ENCODE results near the gene DNMT1. TPM values are rescaled to one million over a fixed set of nuclear protein-coding genes. Genes with fewer than 3 reads are reported as not detected.

DNMT1 gene
- polyA plus RNA-seq, 3 donors, result 17.6 to 72.5 (median 19.0) TPM

DNA sequence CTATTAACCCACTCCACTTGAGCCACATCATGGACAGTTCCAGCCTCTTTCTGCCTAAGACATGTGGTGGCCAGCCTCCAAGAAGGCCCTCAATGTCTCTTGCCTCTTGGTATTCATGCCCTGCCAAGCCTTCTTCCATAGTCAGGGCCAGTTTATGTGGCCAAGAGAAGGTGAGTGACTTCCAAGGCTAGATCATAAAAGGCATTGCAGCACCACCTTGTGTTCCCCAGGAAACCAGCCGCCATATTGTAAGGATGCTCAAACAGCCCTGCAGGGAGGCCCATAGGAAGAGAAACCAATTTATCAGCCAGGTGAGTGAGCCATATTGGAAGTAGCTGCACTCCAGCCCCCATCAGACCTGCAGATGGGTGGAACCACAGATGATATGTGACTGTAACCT, 12.3 kb upstream of the DNMT1 start:
- 100% methylated on average over 1 of the region's 1 CpG for WGBS (ENCODE audit: insufficient coverage)

DNA sequence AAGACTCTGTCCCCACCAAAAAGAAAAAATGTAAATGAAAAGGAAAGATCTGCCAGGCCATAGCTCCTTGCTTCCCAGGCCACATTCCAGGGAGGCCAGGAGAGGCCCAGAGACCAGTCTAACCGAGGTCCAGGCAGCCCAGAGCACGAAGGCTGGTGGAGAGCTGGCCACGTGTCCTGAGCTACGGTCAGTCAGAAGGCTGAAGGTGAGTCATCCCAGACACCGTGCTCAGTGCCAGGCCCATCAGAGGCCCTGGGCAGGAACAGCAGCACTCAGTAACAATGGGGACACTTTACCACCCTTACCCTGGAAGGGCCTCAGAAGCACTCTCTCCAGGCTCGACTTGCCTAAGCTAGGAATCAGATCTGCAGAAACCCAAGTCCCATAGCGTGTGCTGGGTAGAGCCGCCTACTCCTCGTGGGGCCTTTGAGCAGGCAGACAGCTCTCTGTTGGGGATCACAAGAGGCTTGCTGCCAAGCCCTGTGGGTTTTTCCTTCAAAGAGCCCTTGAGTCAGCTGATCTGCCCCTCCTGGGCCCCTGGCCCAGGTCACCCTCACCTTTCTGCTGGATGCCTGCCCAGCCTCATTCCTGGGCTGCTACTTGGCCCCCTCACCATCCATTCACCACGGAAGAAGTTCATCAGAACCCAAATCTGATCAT, 11.6 kb upstream of the DNMT1 start:
- peak in 1 of 3 donors; percentile 26 for DNase-seq
- TF ChIP-seq, protein P1, sequence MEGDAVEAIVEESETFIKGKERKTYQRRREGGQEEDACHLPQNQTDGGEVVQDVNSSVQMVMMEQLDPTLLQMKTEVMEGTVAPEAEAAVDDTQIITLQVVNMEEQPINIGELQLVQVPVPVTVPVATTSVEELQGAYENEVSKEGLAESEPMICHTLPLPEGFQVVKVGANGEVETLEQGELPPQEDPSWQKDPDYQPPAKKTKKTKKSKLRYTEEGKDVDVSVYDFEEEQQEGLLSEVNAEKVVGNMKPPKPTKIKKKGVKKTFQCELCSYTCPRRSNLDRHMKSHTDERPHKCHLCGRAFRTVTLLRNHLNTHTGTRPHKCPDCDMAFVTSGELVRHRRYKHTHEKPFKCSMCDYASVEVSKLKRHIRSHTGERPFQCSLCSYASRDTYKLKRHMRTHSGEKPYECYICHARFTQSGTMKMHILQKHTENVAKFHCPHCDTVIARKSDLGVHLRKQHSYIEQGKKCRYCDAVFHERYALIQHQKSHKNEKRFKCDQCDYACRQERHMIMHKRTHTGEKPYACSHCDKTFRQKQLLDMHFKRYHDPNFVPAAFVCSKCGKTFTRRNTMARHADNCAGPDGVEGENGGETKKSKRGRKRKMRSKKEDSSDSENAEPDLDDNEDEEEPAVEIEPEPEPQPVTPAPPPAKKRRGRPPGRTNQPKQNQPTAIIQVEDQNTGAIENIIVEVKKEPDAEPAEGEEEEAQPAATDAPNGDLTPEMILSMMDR (IDR thresholded peaks at IDR 0.05), result no peak
- H3K27me3 Mint-ChIP-seq (ENCODE audit: low read depth in 3 of 3), result peaks cover 0 to 6% (median 6%) of the 10 kb centered on the region in 3 donors
- no peak overlapping the region for H3K27ac ChIP-seq (ENCODE audit: low read depth in 1 of 2, low read length in 2 of 2)
- peaks cover 27% of the 10 kb centered on the region for H3K4me1 Mint-ChIP-seq
- no peak overlapping the region for H3K4me3 Mint-ChIP-seq
- no peak overlapping the region for H2AFZ ChIP-seq (ENCODE audit: insufficient read depth, low read depth, low read length, poor library complexity, severe bottlenecking)
- H3K36me3 ChIP-seq (replicated peaks in 1 of 2; ENCODE audit: control insufficient read depth in 1 of 2, insufficient read depth in 2 of 2, low read length in 2 of 2), result no peaks in the 10 kb centered on the region
- H3K4me1 ChIP-seq (ENCODE audit: control insufficient read depth in 1 of 2, insufficient read depth in 2 of 2, low read length in 2 of 2), result peaks cover 28% of the 10 kb centered on the region in 2 donors
- H3K27ac Mint-ChIP-seq, result no peak overlapping the region
- WGBS (ENCODE audit: insufficient coverage), result 97% methylated on average over 10 of the region's 10 CpGs
- no peak overlapping the region for H3K9ac ChIP-seq (ENCODE audit: insufficient read depth, low read length, poor library complexity, severe bottlenecking)
- intact Hi-C loops (cut with micrococcal nuclease), result no loop called here
- no peak overlapping the region for H3K4me3 ChIP-seq (replicated peaks in 1 of 3; ENCODE audit: low read depth in 2 of 3, low read length in 3 of 3)
- H3K9me3 Mint-ChIP-seq, result peaks cover 5 to 11% (median 8%) of the 10 kb centered on the region in 7 donors
- peaks cover 0 to 3% of the 10 kb centered on the region in 2 donors for H3K36me3 Mint-ChIP-seq
- no peaks in the 10 kb centered on the region for H3K27me3 ChIP-seq (ENCODE audit: control insufficient read depth in 2 of 2, insufficient read depth in 2 of 2, low read length in 2 of 2)
- H3K4me2 ChIP-seq (replicated peaks; ENCODE audit: extremely low read depth, low read length, poor library complexity, severe bottlenecking), result no peak overlapping the region
- H3K79me2 ChIP-seq (ENCODE audit: insufficient read depth, low read length), result no peaks in the 10 kb centered on the region
- H3K9me3 ChIP-seq (replicated peaks in 1 of 2; ENCODE audit: control insufficient read depth in 1 of 2, insufficient read depth in 1 of 2, low read length in 2 of 2), result peaks cover 4 to 7% of the 10 kb centered on the region in 2 donors
- H4K20me1 ChIP-seq (ENCODE audit: insufficient read depth, low read length), result no peaks in the 10 kb centered on the region

More for the DNA sequence above, 12.3 kb upstream of the DNMT1 start:
- Histone ChIP-seq H3K36me3 (replicated peaks in 1 of 2; ENCODE audit: control insufficient read depth in 1 of 2, insufficient read depth in 2 of 2, low read length in 2 of 2) (no peaks in the 10 kb centered on the region), H3K4me3 (replicated peaks in 1 of 3; ENCODE audit: low read depth in 2 of 3, low read length in 3 of 3) (no peak overlapping the region), H4K20me1 (ENCODE audit: insufficient read depth, low read length) (no peaks in the 10 kb centered on the region), H3K27ac (ENCODE audit: low read depth in 1 of 2, low read length in 2 of 2) (no peak overlapping the region), H3K79me2 (ENCODE audit: insufficient read depth, low read length) (no peaks in the 10 kb centered on the region), H2AFZ (ENCODE audit: insufficient read depth, low read depth, low read length, poor library complexity, severe bottlenecking) (no peak overlapping the region), H3K9ac (ENCODE audit: insufficient read depth, low read length, poor library complexity, severe bottlenecking) (no peak overlapping the region), H3K9me3 (replicated peaks in 1 of 2; ENCODE audit: control insufficient read depth in 1 of 2, insufficient read depth in 1 of 2, low read length in 2 of 2) (peaks cover 4 to 7% of the 10 kb centered on the region in 2 donors), H3K4me1 (ENCODE audit: control insufficient read depth in 1 of 2, insufficient read depth in 2 of 2, low read length in 2 of 2) (peaks cover 34% of the 10 kb centered on the region in 2 donors), H3K27me3 (ENCODE audit: control insufficient read depth in 2 of 2, insufficient read depth in 2 of 2, low read length in 2 of 2) (no peaks in the 10 kb centered on the region), H3K4me2 (replicated peaks; ENCODE audit: extremely low read depth, low read length, poor library complexity, severe bottlenecking) (no peak overlapping the region)
- intact Hi-C loops (cut with micrococcal nuclease), result no loop called here
- TF ChIP-seq, protein P1 (IDR thresholded peaks at IDR 0.05), result no peak
- peaks cover 0 to 3% of the 10 kb centered on the region in 2 donors for H3K36me3 Mint-ChIP-seq
- peaks cover 33% of the 10 kb centered on the region for H3K4me1 Mint-ChIP-seq
- no peak for DNase-seq
- H3K27me3 Mint-ChIP-seq (ENCODE audit: low read depth in 3 of 3), result peaks cover 0 to 6% (median 6%) of the 10 kb centered on the region in 3 donors
- H3K4me3 Mint-ChIP-seq, result no peak overlapping the region
- H3K27ac Mint-ChIP-seq, result no peak overlapping the region
- H3K9me3 Mint-ChIP-seq, result peaks cover 5 to 11% (median 8%) of the 10 kb centered on the region in 7 donors

Measured in CD14-positive monocyte (primary cell).